Loucy (cell line): Measurements from ENCODE around the gene C1orf94.

Experiments
- CTCF ChIP-seq: fragments of 200-600 bp; sonication (generic); conservative IDR thresholded peaks from 2 replicates; pipeline ENCODE4 v1.5.1; 2014; ENCODE audit warnings: mild to moderate bottlenecking, antibody characterized with exemption, low read length
- EZH2phosphoT487 ChIP-seq: fragments of 200-600 bp; IDR thresholded peaks from 2 replicates; pipeline ENCODE4 v1.6.1; 2018; ENCODE audit warnings: antibody characterized with exemption, mild to moderate bottlenecking, moderate library complexity, borderline replicate concordance

GRCh38 chr1:34262921-34263320, 86.2 kb downstream of the C1orf94 start:
- TF ChIP-seq CTCF (no peak), EZH2phosphoT487 (no peak)
